NCI-H2171 treated with DMSO at 0.1 percent for 48 hours (cell line): ENCODE results near the gene PPFIBP1.

Source experiments
- DNase-seq: peaks from one replicate; lab custom pipeline; 2025; lab: John Stamatoyannopoulos, UW

Gene PPFIBP1

GRCh38 chr12:27667540-27667939, 143.5 kb downstream of the PPFIBP1 start:
- no peak for DNase-seq

GRCh38 chr12:27672051-27672450, 148.0 kb downstream of the PPFIBP1 start:
- DNase-seq = no peak

GRCh38 chr12:27672643-27673042, 148.6 kb downstream of the PPFIBP1 start:
- no peak for DNase-seq

GRCh38 chr12:27673101-27673718, 149.2 kb downstream of the PPFIBP1 start:
- no peak for DNase-seq

- no peak for DNase-seq
Observed at GRCh38 chr12:27674989-27675388, 151.0 kb downstream of the PPFIBP1 start.

GRCh38 chr12:27680619-27681018, 156.6 kb downstream of the PPFIBP1 start:
- DNase-seq = no peak

GRCh38 chr12:27682534-27682933, 158.5 kb downstream of the PPFIBP1 start:
- no peak for DNase-seq

- no peak for DNase-seq
Observed at GRCh38 chr12:27685274-27685673, 161.3 kb downstream of the PPFIBP1 start.

- no peak for DNase-seq
Observed at GRCh38 chr12:27686147-27686546, 162.1 kb downstream of the PPFIBP1 start.

GRCh38 chr12:27688671-27689070, 164.7 kb downstream of the PPFIBP1 start:
- DNase-seq = no peak

GRCh38 chr12:27689558-27690180, 165.7 kb downstream of the PPFIBP1 start:
- DNase-seq = no peak

- DNase-seq = no peak
Observed at GRCh38 chr12:27693403-27693802, 169.4 kb downstream of the PPFIBP1 start.

GRCh38 chr12:27695556-27696292, 171.7 kb downstream of the PPFIBP1 start:
- DNase-seq = no peak

GRCh38 chr12:27696293-27696652, 172.3 kb downstream of the PPFIBP1 start, which contains the start of gene REP15:
TSS of gene REP15 (plus strand) at chr12:27696447. CDS start at chr12:27696563, 116 bp downstream.
- no peak for DNase-seq

- DNase-seq = no peak
Observed at GRCh38 chr12:27696864-27697564, 173.0 kb downstream of the PPFIBP1 start.

- DNase-seq = peak; percentile 96
Observed at GRCh38 chr12:27703720-27704452, 179.9 kb downstream of the PPFIBP1 start.

- DNase-seq = no peak
Observed at GRCh38 chr12:27705263-27705662, 181.3 kb downstream of the PPFIBP1 start.

- no peak for DNase-seq
Observed at GRCh38 chr12:27707216-27707615, 183.2 kb downstream of the PPFIBP1 start.

- DNase-seq = no peak
Observed at GRCh38 chr12:27709212-27709931, 185.4 kb downstream of the PPFIBP1 start.

- DNase-seq = peak; percentile 99
Observed at GRCh38 chr12:27709932-27710591, 186.1 kb downstream of the PPFIBP1 start.
